Neural crest cell (in vitro differentiated cells): ENCODE data around the gene LHFPL3. TPM values are rescaled to one million over a fixed set of nuclear protein-coding genes. Genes with fewer than 3 reads are reported as not detected.
A peak's percentile ranks its signal among the peaks of the same experiment; 100 is the strongest.
"Not testable (repeated sequence)": the region's sequence is repeated elsewhere in the genome, so short reads cannot be mapped to it uniquely, and the experiment has no call there.

Experiments
- DNase-seq: peaks from one replicate; pipeline ENCODE4 v3.0.0; 2021; ENCODE audit warnings: low read depth, mixed read lengths, low spot score
- H3K27ac Mint-ChIP-seq: one replicate; pipeline ENCODE4 v1.8.0; 2021; ENCODE audit warnings: mild to moderate bottlenecking, mixed read lengths; ENCODE audit not compliant: unreplicated experiment
- H3K27me3 Mint-ChIP-seq: 2 replicates; pipeline ENCODE4 v1.8.0; 2021; ENCODE audit warnings: low read depth, mild to moderate bottlenecking, mixed read lengths
- H3K36me3 Mint-ChIP-seq: 2 replicates; pipeline ENCODE4 v1.8.0; 2021; ENCODE audit warnings: low read depth, mild to moderate bottlenecking, mixed read lengths
- H3K4me1 Mint-ChIP-seq: 2 replicates; pipeline ENCODE4 v1.8.0; 2021; ENCODE audit warnings: mixed read lengths
- H3K4me3 Mint-ChIP-seq: one replicate; pipeline ENCODE4 v1.8.0; 2021; ENCODE audit warnings: mild to moderate bottlenecking, mixed read lengths
- H3K9me3 Mint-ChIP-seq: 2 replicates; pipeline ENCODE4 v1.8.0; 2021; ENCODE audit warnings: mixed read lengths
- CTCF ChIP-seq: fragments of 200-600 bp; sonication (generic); conservative IDR thresholded peaks from 2 replicates; pipeline ENCODE4 v1.5.0; 2021; ENCODE audit warnings: antibody characterized with exemption, mild to moderate bottlenecking
- long read RNA-seq: library from polyadenylated mRNA; unstranded; transcript quantifications from one replicate; pipeline ENCODE4 v2.0.0, GENCODE V29; 2020
- total RNA-seq: library from RNA; stranded (reverse); gene quantifications from 2 replicates; pipeline ENCODE4 v1.2.1, GENCODE V29; 2021

Gene LHFPL3
- total RNA-seq: not detected in 2 replicates
- long read RNA-seq: 0 reads

GRCh38 chr7:104328296-104328969 lies at the start of gene LHFPL3:
TSS of gene LHFPL3 (plus strand) at chr7:104328603.
- H3K27me3 Mint-ChIP-seq: peaks cover 91% of the 10 kb centered on the region

GRCh38 chr7:104281685-104282084 lies 46.7 kb upstream of the LHFPL3 start:
- not testable (repeated sequence) for H3K4me3 Mint-ChIP-seq, H3K4me1 Mint-ChIP-seq, DNase-seq, H3K9me3 Mint-ChIP-seq, H3K27ac Mint-ChIP-seq, H3K36me3 Mint-ChIP-seq
- peaks cover 14% of the 10 kb centered on the region for H3K27me3 Mint-ChIP-seq

More at GRCh38 chr7:104328296-104328969, at the start of gene LHFPL3:
- peaks cover 10% of the 10 kb centered on the region for H3K4me1 Mint-ChIP-seq
- TF ChIP-seq CTCF: no peak
- peak; percentile 18 for DNase-seq
- H3K4me3 Mint-ChIP-seq: peak within 1 kb of the TSS; percentile 83
- no peak within 1 kb of the TSS for H3K27ac Mint-ChIP-seq
- H3K9me3 Mint-ChIP-seq: no peaks in the 10 kb centered on the region
- H3K36me3 Mint-ChIP-seq: no peaks in the 10 kb centered on the region

DNA sequence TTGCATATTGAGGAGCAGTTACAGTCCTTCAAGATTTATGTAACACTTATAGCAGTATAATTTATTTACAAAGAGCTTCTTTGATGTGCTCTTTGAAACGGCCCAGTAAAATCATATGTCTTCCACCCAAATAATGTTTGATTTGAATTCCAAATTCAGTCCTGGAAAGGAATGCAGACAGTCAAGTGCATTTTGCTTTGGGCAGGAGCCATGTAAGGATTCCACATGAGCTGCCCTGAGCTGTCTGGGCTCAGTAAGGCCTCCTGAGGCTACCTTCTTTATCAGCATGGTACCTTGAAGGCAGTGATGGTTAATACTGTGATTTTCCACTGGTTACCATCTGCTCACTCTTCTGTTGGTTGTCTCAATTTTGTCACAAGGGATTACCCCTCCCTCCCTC lies 41.6 kb upstream of the LHFPL3 start:
- no peaks in the 10 kb centered on the region for H3K4me1 Mint-ChIP-seq
- DNase-seq: no peak
- no peak overlapping the region for H3K4me3 Mint-ChIP-seq
- H3K27ac Mint-ChIP-seq: no peak overlapping the region
- no peak for TF ChIP-seq CTCF
- H3K27me3 Mint-ChIP-seq: peaks cover 41% of the 10 kb centered on the region
- H3K9me3 Mint-ChIP-seq: peaks cover 2% of the 10 kb centered on the region
- peaks cover 2% of the 10 kb centered on the region for H3K36me3 Mint-ChIP-seq

- no peak for TF ChIP-seq CTCF
- no peak for DNase-seq
These were observed 40.3 kb upstream of the LHFPL3 start for GRCh38 chr7:104288137-104288536.

DNA sequence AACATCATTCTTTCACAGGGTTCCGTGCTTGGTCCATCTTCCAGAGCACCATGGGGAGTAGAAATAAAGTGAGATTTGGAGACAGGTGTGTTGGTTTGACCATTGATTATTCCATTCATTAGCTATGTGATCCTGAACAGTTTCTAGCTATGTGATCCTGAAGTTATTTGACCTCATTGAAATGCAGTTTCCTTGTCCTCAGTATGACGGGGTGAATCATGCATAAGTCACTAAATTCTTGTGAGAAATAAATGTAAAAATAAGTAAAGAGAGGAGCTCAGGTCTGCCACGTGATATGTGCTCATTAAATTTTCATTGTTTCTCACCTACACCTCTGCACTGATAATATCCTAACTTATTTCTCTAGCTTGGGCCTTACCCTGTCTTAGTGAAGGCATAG lies 34.1 kb upstream of the LHFPL3 start:
- no peak overlapping the region for H3K4me3 Mint-ChIP-seq
- H3K4me1 Mint-ChIP-seq: no peaks in the 10 kb centered on the region
- H3K27me3 Mint-ChIP-seq: peaks cover 53% of the 10 kb centered on the region
- no peak overlapping the region for H3K27ac Mint-ChIP-seq
- DNase-seq: no peak
- no peak for TF ChIP-seq CTCF
- H3K9me3 Mint-ChIP-seq: peaks cover 6% of the 10 kb centered on the region
- no peaks in the 10 kb centered on the region for H3K36me3 Mint-ChIP-seq

More at GRCh38 chr7:104288137-104288536, 40.3 kb upstream of the LHFPL3 start:
- Mint-ChIP-seq H3K27me3 (peaks cover 52% of the 10 kb centered on the region), H3K4me3 (no peak overlapping the region), H3K36me3 (peaks cover under 1% of the 10 kb centered on the region), H3K9me3 (peaks cover 2% of the 10 kb centered on the region), H3K4me1 (no peaks in the 10 kb centered on the region), H3K27ac (no peak overlapping the region)

- no peak for TF ChIP-seq CTCF
- Mint-ChIP-seq H3K27ac (no peak overlapping the region), H3K9me3 (peaks cover 8% of the 10 kb centered on the region), H3K4me1 (no peaks in the 10 kb centered on the region), H3K4me3 (no peak overlapping the region), H3K27me3 (peaks cover 44% of the 10 kb centered on the region), H3K36me3 (no peaks in the 10 kb centered on the region)
- no peak for DNase-seq
These were observed 32.1 kb upstream of the LHFPL3 start for GRCh38 chr7:104296266-104296665.
